GM10248 (cell line): ENCODE results near the gene COL4A2.

Experiments
- CTCF ChIA-PET: fragments of 300-600 bp; sonication (Branson Sonifier 250); formaldehyde crosslinking; extraction: SDS; loops from one replicate; lab custom pipeline; 2021; ENCODE audit warnings: antibody characterized with exemption; lab: Yijun Ruan, JAX
- POLR2A ChIA-PET: fragments of 350-650 bp; sonication (Branson Sonifier 250); formaldehyde crosslinking; extraction: SDS; loops from one replicate; lab custom pipeline; 2020; ENCODE audit warnings: antibody characterized with exemption; lab: Yijun Ruan, JAX
- DNase-seq: peaks from one replicate; pipeline ENCODE4 v3.0.0; 2012; ENCODE audit errors: extremely low spot score
- TF ChIP-seq, protein P1 (sequence below): IDR thresholded peaks from 2 replicates; pipeline ENCODE4 v1.5.1; 2012; ENCODE audit warnings: mild to moderate bottlenecking, low read depth; ENCODE audit errors: extremely low read depth, missing control alignments, control extremely low read depth

COL4A2 gene

GRCh38 chr13:110409581-110409992 is 102.5 kb downstream of the COL4A2 start:
- ChIA-PET POLR2A (no interaction called here), CTCF (interaction anchor here (1.1 to 3.6 kb wide), 7 partner anchors 9 to 1448 kb away, joined by 3 to 45 read pairs (median 6); no protein-coding TSS in a partner anchor)
- TF ChIP-seq, protein P1, sequence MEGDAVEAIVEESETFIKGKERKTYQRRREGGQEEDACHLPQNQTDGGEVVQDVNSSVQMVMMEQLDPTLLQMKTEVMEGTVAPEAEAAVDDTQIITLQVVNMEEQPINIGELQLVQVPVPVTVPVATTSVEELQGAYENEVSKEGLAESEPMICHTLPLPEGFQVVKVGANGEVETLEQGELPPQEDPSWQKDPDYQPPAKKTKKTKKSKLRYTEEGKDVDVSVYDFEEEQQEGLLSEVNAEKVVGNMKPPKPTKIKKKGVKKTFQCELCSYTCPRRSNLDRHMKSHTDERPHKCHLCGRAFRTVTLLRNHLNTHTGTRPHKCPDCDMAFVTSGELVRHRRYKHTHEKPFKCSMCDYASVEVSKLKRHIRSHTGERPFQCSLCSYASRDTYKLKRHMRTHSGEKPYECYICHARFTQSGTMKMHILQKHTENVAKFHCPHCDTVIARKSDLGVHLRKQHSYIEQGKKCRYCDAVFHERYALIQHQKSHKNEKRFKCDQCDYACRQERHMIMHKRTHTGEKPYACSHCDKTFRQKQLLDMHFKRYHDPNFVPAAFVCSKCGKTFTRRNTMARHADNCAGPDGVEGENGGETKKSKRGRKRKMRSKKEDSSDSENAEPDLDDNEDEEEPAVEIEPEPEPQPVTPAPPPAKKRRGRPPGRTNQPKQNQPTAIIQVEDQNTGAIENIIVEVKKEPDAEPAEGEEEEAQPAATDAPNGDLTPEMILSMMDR: no peak
- no peak for DNase-seq

- ChIA-PET POLR2A (no interaction called here), CTCF (interaction anchor here (1.0 to 3.6 kb wide), 13 partner anchors 9 to 1449 kb away, joined by 3 to 45 read pairs (median 5); no protein-coding TSS in a partner anchor)
- DNase-seq: no peak
- TF ChIP-seq, protein P1: no peak
Measured at GRCh38 chr13:110410000-110410399, 102.9 kb downstream of the COL4A2 start.

GRCh38 chr13:110410936-110411687 is 104.0 kb downstream of the COL4A2 start:
- POLR2A ChIA-PET: no interaction called here
- TF ChIP-seq, protein P1: no peak
- CTCF ChIA-PET: interaction anchor here (0.8 to 3.6 kb wide), 26 partner anchors 10 to 1450 kb away, joined by 3 to 45 read pairs (median 4); no protein-coding TSS in a partner anchor
- DNase-seq: no peak

GRCh38 chr13:110411688-110412059 is 104.6 kb downstream of the COL4A2 start:
- DNase-seq: no peak
- ChIA-PET POLR2A (no interaction called here), CTCF (interaction anchor here (0.6 to 3.6 kb wide), 35 partner anchors 8 to 1450 kb away, joined by 3 to 45 read pairs (median 4); no protein-coding TSS in a partner anchor)
- TF ChIP-seq, protein P1: no peak

GRCh38 chr13:110412132-110412914 is 105.2 kb downstream of the COL4A2 start:
- ChIA-PET CTCF (interaction anchor here (0.6 to 3.6 kb wide), 36 partner anchors 9 to 1451 kb away, joined by 3 to 45 read pairs (median 4); no protein-coding TSS in a partner anchor), POLR2A (no interaction called here)
- DNase-seq: peak; percentile 87
- TF ChIP-seq, protein P1: peak; percentile 83

DNA sequence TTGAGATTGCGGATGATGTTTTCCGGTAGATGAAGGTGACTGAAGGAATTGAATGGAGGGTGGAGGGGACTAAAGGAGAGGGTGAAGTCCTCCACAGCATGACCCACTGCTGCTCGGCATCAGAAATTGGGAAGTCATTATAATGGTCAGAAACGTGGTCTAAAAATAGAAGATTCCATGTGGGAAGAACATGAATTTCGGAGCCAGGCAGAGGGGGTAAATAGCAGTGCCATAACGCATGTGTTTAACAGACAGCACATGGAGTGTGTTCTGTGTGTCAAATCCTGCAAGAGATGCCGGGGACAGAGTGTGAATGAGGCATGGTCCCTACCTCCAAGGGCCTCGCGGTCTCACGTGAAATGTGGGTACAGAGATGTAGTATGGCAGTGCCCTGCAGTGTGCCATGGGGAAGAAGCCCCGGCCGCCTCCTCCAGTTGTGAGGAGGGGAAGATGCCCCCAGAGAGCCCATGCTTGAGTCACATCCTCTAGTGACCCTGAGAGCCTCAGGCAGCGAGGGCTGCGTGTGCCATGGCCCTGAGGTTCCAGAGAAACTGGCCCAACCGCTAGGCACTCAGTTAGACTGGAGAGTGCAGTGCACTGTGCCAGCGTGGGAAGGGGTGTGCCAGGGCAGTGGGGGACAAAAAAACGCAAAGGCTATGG is 106.1 kb downstream of the COL4A2 start:
- POLR2A ChIA-PET: no interaction called here

More for the DNA sequence above, 106.1 kb downstream of the COL4A2 start:
- TF ChIP-seq, protein P1: no peak
- CTCF ChIA-PET: interaction anchor here (0.9 to 3.6 kb wide), 17 partner anchors 9 to 255 kb away, joined by 3 to 45 read pairs (median 4); no protein-coding TSS in a partner anchor
- DNase-seq: no peak
